Measurements from ENCODE around the gene FURIN.
A peak's percentile ranks its signal among the peaks of the same experiment; 100 is the strongest.
"Not testable (repeated sequence)": the region's sequence is repeated elsewhere in the genome, so short reads cannot be mapped to it uniquely, and the experiment has no call there.

Gene FURIN

GRCh38 chr15:90868261-90868689 lies at the start of gene FURIN:
FURIN (plus strand) TSS chr15:90868588; CDS start chr15:90875741, 7,153 bp downstream.
- no peak for DNase-seq

DNA sequence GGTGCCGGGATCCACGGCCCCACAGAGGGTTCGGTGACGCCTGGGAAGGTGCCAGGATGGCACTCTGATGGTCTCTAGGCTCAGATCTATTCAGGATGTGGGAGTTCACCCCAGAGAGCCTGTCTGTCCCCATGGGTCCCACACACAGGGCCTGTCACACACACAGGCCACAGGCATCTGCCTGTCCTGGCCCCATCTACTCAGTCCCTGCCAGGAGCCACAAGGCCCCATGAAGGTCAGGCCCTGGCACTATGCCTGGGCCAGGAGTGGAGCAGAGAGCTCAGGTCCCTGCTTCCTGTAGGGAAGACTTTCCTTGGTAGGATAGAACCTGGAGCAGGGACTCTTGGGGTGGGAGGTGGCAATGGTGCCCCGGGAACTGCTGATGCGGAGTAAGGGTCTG lies 49.0 kb upstream of the FURIN start:
- no peak for DNase-seq

- no peak for DNase-seq
Observed at GRCh38 chr15:90819850-90820249, 48.5 kb upstream of the FURIN start.

DNA sequence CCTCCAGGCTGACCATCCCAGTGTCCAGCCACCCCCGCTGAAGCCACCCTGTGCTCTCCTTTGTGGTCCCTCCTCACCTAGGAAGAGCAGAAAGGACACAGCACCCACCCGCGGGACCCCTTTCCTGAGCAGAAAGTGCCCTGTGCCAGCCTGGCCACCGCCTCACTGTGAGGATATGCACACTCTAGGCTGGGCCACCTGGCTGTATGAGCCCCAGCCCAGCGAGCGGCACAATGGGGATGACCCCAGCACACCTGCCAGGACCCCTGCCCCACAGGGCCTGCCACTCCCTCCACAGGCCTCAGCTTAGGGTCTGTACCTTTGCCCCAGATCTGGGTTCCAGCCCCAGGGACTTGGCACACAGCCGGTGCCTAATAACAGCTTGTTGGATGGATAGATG lies 47.9 kb upstream of the FURIN start:
- DNase-seq: no peak

- no peak for DNase-seq
Observed at GRCh38 chr15:90822204-90822955, 46.0 kb upstream of the FURIN start.

DNA sequence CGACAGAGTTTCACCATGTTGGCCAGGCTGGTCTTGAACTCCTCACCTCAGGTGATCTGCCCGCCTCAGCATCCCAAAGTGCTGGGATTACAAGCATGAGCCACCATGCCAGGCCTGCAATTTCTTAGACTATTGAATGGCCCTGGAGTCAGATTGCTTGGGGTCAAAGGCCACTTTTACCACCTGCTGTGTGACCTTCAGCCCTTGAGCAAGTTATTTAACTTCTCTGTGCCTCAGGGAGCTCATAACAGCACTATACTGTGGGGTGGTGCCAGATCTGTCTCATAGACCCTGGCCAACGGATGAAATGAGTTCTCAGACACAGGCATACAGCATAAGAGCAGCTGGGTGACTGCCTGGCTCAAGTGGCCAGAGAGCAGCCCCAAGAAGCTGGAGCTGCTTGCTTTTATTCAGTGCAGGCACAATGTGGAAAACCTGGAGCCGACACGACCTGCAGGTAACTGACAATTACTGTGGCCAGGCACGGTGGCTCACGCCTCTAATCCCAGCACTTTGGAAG lies 44.9 kb upstream of the FURIN start:
- DNase-seq: no peak

- not testable (repeated sequence) for DNase-seq
Observed at GRCh38 chr15:90825115-90825899, 43.1 kb upstream of the FURIN start.

DNA sequence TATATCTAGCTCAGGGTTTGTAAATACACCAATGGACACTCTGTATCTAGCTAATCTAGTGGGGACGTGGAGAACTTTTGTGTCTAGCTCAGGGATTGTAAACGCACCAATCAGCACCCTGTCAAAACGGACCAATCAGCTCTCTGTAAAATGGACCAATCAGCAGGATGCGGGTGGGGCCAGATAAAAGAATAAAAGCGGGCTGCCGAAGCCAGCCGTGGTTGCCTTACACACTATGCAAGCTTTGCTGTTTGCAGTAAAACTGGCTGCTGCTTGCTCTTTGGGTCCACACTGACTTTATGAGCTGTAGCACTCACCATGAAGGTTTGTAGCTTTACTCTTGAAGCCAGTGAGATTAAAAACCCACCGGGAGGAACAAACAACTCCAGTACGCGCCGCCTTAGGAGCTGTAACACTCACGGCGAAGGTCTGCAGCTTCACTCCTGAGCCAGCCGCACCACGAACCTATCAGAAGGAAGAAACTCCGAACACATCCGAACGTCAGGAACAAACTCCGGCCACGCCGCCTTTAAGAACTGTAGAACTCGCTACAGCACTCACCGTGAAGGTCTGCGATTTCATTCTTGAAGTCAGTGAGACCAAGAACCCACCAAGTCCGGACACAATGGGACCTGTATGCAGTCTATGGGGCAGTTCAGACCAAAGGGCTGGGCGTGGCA lies 42.0 kb upstream of the FURIN start:
- not testable (repeated sequence) for DNase-seq

GRCh38 chr15:90826886-90827435 lies 41.4 kb upstream of the FURIN start:
- no peak for DNase-seq

DNA sequence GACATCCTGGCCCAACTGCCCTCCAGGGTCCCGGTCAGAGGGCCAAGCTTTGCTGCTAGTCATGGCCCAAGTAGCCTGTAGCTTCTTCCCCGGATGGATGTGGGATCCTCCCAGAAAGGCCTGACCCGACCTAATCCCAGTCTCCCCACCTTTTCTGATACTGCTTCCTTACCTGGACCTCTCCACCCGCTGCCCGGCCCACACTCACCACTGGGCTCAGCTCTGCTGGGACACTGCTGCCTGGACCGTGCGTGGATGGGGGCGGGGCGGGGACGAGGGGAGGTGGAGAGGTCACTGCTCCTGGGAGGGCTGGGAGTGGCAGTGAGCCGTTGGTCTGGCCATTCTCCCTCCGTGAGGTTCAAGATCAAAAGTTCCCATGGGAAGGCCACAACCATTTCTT lies 40.3 kb upstream of the FURIN start:
- no peak for DNase-seq

DNA sequence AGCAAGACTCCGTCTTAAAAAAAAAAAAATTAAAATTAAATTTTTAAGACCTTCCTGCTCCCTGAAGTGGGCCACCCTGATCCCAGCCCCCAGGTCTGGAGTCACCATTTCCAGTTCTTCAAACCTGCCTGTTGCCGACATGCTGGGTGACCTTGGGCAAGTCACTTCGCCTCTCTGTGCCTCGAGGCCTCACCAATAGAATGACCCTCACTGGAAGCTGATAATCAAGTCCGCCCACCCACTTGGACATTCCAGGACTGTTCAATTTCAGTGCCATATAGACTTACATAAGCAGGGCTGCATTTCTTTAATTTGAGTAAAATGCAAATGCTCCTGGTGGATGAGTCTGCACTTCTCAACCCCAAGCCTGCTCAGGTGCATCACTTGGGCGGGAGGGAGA lies 39.3 kb upstream of the FURIN start:
- DNase-seq: no peak

GRCh38 chr15:90829942-90830440 lies 38.4 kb upstream of the FURIN start:
- no peak for DNase-seq

- no peak for DNase-seq
Observed at GRCh38 chr15:90834626-90835025, 33.8 kb upstream of the FURIN start.

- DNase-seq: peak; percentile 57
Observed at GRCh38 chr15:90836296-90836871, 32.0 kb upstream of the FURIN start.

DNA sequence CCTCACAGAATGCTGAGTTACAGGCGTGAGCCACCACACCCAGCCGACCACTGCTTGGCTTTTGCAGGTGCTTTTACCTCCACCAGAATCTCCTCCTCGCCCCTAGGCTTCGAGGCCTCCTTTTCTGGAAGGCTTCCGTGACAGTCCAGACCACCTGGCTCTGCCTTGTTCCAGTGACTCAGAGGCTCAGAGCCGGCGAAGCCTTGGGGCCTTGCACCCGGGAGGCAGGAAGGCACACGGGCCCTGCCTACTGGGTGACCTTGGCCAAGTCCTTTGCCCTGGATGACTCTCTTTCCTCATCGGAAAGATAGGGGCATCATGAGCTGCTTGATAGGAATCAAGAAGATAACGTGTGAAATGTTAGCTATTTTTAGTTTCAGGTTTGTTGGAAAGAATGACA lies 31.3 kb upstream of the FURIN start:
- DNase-seq: no peak

DNA sequence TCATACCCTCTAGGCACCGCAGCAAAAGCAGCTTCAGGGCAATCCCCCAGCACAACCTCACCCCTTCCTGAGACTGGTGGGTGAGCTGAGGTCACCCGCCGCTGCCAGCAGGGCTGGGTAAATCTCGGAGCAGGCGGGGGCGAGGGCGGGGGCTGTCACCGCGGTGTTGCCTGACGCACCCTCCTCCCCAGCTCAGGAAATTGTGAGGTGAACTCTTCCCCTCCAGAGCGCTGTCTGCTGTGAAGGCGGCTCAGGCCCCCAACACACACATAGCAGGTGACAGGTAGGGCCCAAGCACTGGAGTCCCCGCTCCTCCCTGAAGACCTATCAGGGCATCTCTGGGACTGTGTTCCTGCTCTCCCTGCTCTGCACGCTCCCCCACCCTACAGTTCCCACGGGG lies 30.2 kb upstream of the FURIN start:
- DNase-seq: no peak

GRCh38 chr15:90838544-90838943 lies 29.8 kb upstream of the FURIN start:
- DNase-seq: no peak

GRCh38 chr15:90839187-90840071 lies 29.0 kb upstream of the FURIN start:
- DNase-seq: no peak

- no peak for DNase-seq
Observed at GRCh38 chr15:90840157-90840855, 28.1 kb upstream of the FURIN start.

GRCh38 chr15:90840954-90841353 lies 27.4 kb upstream of the FURIN start:
- no peak for DNase-seq

DNA sequence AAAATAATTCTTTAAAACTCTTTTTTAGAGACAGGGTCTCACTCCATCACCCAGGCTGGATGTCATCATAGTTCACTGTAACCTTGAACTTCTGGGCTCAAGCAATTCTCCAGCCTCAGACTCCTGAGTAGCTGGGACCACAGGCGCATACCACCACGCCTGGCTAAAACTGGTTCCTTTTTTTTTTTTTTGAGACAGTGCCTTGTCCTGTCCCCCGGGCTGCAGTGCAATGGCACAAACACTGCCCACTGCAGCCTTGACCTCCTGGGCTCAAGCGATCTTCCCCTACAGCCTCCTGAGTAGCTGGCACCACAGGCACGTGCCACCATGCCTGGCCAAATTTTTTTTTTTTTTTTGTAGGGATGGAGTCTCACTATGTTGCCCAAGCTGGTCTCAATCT lies 23.7 kb upstream of the FURIN start:
- no peak for DNase-seq
